Fibroblast of lung (primary cell): ENCODE measurements around the gene DUT. TPM values are rescaled to one million over a fixed set of nuclear protein-coding genes. Genes with fewer than 3 reads are reported as not detected.

ENCODE experiments used
- DNase-seq, 2 donors: peaks; one replicate each; pipeline versions ENCODE4 v3.0.0 to v3.0.0-alpha.2; 2010; ENCODE audit warnings: low read depth in 2 of 2
- H2AFZ ChIP-seq: 2 replicates; pipeline ENCODE4 v1.5.1; 2012; ENCODE audit warnings: low read length, control low read depth, inconsistent platforms
- H3K27ac ChIP-seq: 2 replicates; pipeline ENCODE4 v1.5.1; 2011; ENCODE audit warnings: low read length, control low read depth; ENCODE audit not compliant: insufficient read depth
- H3K27me3 ChIP-seq: 2 replicates; pipeline ENCODE4 v1.5.1; 2011; ENCODE audit warnings: mild to moderate bottlenecking, low read length; ENCODE audit not compliant: control insufficient read depth, insufficient read depth
- H3K36me3 ChIP-seq: 2 replicates; pipeline ENCODE4 v1.5.1; 2011; ENCODE audit warnings: low read length; ENCODE audit not compliant: control insufficient read depth, insufficient read depth
- H3K4me1 ChIP-seq: 2 replicates; pipeline ENCODE4 v1.5.1; 2011; ENCODE audit warnings: low read length; ENCODE audit not compliant: control insufficient read depth, insufficient read depth; ENCODE audit errors: extremely low read depth
- H3K4me2 ChIP-seq: 2 replicates; pipeline ENCODE4 v1.5.1; 2011; ENCODE audit warnings: low read length, control low read depth; ENCODE audit not compliant: insufficient read depth; ENCODE audit errors: extremely low read depth
- H3K4me3 ChIP-seq, 4 experiments: fragments of 200-600 bp in 1 of 4; sonication (generic) in 1 of 4; replicated peaks in 1 of 4; 2 replicates each; pipeline ENCODE4 v1.5.1; 2011 to 2016; ENCODE audit warnings: low read length in 4 of 4, low read depth in 3 of 4, mild to moderate bottlenecking in 3 of 4, control low read depth in 2 of 4, inconsistent platforms in 1 of 4, mixed read lengths in 1 of 4; ENCODE audit not compliant: insufficient read depth in 1 of 4; ENCODE audit errors: control extremely low read depth in 1 of 4
- H3K79me2 ChIP-seq: 2 replicates; pipeline ENCODE4 v1.5.1; 2012; ENCODE audit warnings: mild to moderate bottlenecking, low read length, inconsistent platforms; ENCODE audit not compliant: control insufficient read depth, insufficient read depth
- H3K9ac ChIP-seq: 2 replicates; pipeline ENCODE4 v1.5.1; 2011; ENCODE audit warnings: mild to moderate bottlenecking, low read length, control low read depth; ENCODE audit not compliant: insufficient read depth
- H3K9me3 ChIP-seq: 2 replicates; pipeline ENCODE4 v1.5.1; 2012; ENCODE audit warnings: low read depth, low read length; ENCODE audit not compliant: control insufficient read depth, insufficient read depth
- H4K20me1 ChIP-seq: 2 replicates; pipeline ENCODE4 v1.5.1; 2011; ENCODE audit warnings: low read length; ENCODE audit not compliant: control insufficient read depth, insufficient read depth; ENCODE audit errors: extremely low read depth
- CTCF ChIP-seq, 2 donors: IDR thresholded peaks in 1 of 2; conservative IDR thresholded peaks in 1 of 2; 1 replicate in 1 of 2; 2 replicates in 1 of 2; pipeline ENCODE4 v1.5.1; 2011 to 2012; ENCODE audit warnings: low read length in 2 of 2, control low read depth in 1 of 2, inconsistent platforms in 1 of 2, low read depth in 1 of 2, mild to moderate bottlenecking in 1 of 2
- EZH2 ChIP-seq: IDR thresholded peaks from 2 replicates; pipeline ENCODE4 v1.5.1; 2012; ENCODE audit warnings: low read length, control low read depth, mild to moderate bottlenecking; ENCODE audit errors: missing control alignments
- polyA plus RNA-seq, 2 donors: library from polyadenylated mRNA; depleted of rRNA in 1 of 2; stranded (reverse) in 1 of 2; unstranded in 1 of 2; fragments of >200 nt; gene quantifications; 2 replicates each; pipeline ENCODE4 v1.2.1, GENCODE V29; 2011 to 2012; ENCODE audit warnings: missing spikeins in 1 of 2
- total RNA-seq: library from RNA; depleted of rRNA; stranded (reverse); fragments of >200 nt; gene quantifications from 2 replicates; pipeline ENCODE4 v1.2.1, GENCODE V29; 2014

DUT gene
- total and polyA plus RNA-seq, 2 donors (not counting 1 experiment from before 2014, with no cell fraction given), result 47.6 to 52.9 TPM

GRCh38 chr15:48385031-48385830, 54.0 kb downstream of the DUT start:
- Histone ChIP-seq H3K9me3 (no peaks in the 10 kb centered on the region), H3K4me1 (peaks cover 12% of the 10 kb centered on the region), H3K27ac (peak overlapping the region; percentile 62), H2AFZ (no peak overlapping the region), H3K4me3 (no peak overlapping the region), H3K36me3 (no peaks in the 10 kb centered on the region), H3K9ac (no peak overlapping the region), H3K4me2 (peak overlapping the region; percentile 46), H3K79me2 (no peaks in the 10 kb centered on the region), H3K27me3 (no peaks in the 10 kb centered on the region), H4K20me1 (no peaks in the 10 kb centered on the region)
- TF ChIP-seq CTCF (conservative IDR thresholded peaks at IDR 0.05 in 1 of 2, IDR thresholded peaks at IDR 0.05 in 1 of 2; ENCODE audit: low read depth in 1 of 2, low read length in 2 of 2) (no peak), EZH2 (no peak)
- DNase-seq, result peak; percentile 92 to 99

- peak in 1 of 2 donors; percentile 68 for DNase-seq
- Histone ChIP-seq H2AFZ (no peak overlapping the region), H3K9me3 (no peaks in the 10 kb centered on the region), H3K27me3 (no peaks in the 10 kb centered on the region), H3K4me2 (peak overlapping the region; percentile 26), H3K4me3 (no peak overlapping the region), H3K9ac (no peak overlapping the region), H3K79me2 (no peaks in the 10 kb centered on the region), H4K20me1 (no peaks in the 10 kb centered on the region), H3K4me1 (peaks cover 15% of the 10 kb centered on the region), H3K36me3 (no peaks in the 10 kb centered on the region), H3K27ac (no peak overlapping the region)
- TF ChIP-seq CTCF (conservative IDR thresholded peaks at IDR 0.05 in 1 of 2, IDR thresholded peaks at IDR 0.05 in 1 of 2; ENCODE audit: low read depth in 1 of 2, low read length in 2 of 2), result no peak
- TF ChIP-seq EZH2, result no peak
Observed at GRCh38 chr15:48388016-48388851, 57.0 kb downstream of the DUT start.

- no peak overlapping the region for H3K9ac ChIP-seq
- TF ChIP-seq EZH2 (no peak), CTCF (conservative IDR thresholded peaks at IDR 0.05 in 1 of 2, IDR thresholded peaks at IDR 0.05 in 1 of 2; ENCODE audit: low read depth in 1 of 2, low read length in 2 of 2) (no peak)
- H4K20me1 ChIP-seq, result no peaks in the 10 kb centered on the region
- H3K4me3 ChIP-seq, result no peak overlapping the region
- peaks cover 18% of the 10 kb centered on the region for H3K4me1 ChIP-seq
- H3K79me2 ChIP-seq, result no peaks in the 10 kb centered on the region
- H2AFZ ChIP-seq, result no peak overlapping the region
- H3K9me3 ChIP-seq, result no peaks in the 10 kb centered on the region
- no peaks in the 10 kb centered on the region for H3K27me3 ChIP-seq
- DNase-seq, result peak in 1 of 2 donors; percentile 45
- H3K27ac ChIP-seq, result no peak overlapping the region
- H3K36me3 ChIP-seq, result no peaks in the 10 kb centered on the region
- no peak overlapping the region for H3K4me2 ChIP-seq
Observed at GRCh38 chr15:48388910-48389309, 57.7 kb downstream of the DUT start.
